Measurements from ENCODE around the gene OGFOD1.

OGFOD1 gene

DNA sequence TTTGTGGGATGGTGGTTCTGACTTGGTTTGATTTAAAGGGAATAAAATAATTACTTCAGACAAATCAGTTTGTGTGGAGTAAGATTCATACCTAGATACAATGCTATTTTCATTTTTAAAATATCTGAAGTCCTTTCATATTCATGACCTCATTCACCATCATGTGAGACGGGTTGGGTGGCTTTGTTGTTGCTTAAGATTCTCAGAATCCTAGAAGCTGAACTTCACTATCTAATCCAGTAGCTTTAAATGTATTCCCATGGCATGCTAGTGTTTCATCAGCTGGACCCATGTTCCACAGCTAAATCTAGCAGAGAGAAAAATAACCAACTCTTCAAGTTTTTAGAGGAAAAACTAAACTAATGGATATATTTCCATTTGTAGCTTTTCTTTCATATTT is 23.3 kb upstream of the OGFOD1 start:
- DNase-seq (ENCODE audit: low read depth): no peak

DNA sequence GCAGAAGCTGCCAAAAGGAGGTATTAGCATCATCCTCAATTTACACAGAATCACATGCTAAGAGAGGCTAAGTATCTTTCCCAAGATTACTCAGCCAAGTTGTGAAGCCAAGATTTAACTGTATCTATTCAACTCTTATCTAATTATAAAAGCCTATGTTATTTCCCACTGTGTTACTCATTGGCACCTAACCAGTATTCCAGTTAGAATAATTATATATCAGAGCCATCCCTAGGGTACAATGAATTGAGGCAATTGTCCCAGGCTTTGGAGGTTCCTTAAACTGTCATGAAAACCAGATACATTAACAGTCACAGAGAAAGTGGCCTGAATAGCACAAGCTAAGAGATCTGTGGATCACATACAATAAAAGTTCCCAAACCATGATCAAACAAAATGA is 15.1 kb upstream of the OGFOD1 start:
- DNase-seq (ENCODE audit: low read depth): no peak

DNA sequence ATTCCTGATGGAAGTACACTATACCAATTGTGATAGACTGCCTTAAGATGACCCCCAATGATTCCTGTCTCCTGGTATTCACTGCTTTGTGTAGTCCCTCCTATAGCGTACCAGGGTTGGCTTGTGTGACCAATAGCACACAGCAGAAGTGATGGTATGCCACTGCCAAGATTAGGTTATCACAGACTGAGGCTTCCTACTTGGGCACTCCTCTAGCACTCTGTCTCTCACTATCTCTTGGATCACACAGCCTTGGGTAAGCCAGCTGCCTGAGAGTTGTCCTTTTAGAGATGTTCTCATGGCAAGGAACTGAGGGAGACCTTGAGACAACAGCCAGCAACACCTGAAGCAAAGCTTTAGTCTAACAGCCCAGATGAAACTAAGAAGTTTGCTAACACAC is 13.3 kb upstream of the OGFOD1 start:
- DNase-seq (ENCODE audit: low read depth): no peak

DNA sequence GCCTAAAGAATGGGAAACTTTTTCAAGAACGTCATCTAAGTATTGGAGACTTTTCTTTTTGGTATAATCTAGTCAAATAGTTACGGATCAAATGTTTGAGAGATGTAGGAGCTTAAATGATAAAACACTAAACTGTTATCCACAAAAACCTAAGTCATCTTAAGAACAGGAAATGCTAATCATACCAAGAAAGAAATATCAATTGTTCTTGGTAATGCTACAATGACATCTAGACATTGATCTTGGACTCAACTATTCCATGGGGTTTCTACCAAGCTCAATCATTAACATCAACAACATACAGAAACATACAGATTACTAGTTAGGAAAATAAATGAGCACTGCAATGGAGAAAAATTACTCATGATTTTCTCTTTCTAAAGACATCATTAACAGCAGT is 4.1 kb upstream of the OGFOD1 start:
- DNase-seq (ENCODE audit: low read depth): no peak

DNA sequence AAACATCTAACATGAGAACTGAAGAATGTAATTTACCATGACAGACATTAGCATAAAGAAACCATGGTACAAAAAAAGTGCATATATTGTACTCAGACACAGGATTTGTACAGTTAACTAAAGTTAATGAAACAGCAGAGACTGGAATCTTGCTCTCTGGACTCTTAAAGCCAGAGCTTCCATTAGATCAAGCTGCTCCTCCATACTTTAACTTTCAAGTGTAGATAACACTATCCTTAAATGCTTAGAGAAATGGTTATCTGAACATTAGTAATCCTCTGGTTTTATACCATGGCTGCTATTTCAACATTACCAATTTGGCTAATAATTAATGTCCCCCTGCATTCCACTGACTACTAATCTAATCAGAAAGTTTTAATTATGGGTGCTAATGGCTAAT is 3.3 kb upstream of the OGFOD1 start:
- DNase-seq (ENCODE audit: low read depth): no peak

DNA sequence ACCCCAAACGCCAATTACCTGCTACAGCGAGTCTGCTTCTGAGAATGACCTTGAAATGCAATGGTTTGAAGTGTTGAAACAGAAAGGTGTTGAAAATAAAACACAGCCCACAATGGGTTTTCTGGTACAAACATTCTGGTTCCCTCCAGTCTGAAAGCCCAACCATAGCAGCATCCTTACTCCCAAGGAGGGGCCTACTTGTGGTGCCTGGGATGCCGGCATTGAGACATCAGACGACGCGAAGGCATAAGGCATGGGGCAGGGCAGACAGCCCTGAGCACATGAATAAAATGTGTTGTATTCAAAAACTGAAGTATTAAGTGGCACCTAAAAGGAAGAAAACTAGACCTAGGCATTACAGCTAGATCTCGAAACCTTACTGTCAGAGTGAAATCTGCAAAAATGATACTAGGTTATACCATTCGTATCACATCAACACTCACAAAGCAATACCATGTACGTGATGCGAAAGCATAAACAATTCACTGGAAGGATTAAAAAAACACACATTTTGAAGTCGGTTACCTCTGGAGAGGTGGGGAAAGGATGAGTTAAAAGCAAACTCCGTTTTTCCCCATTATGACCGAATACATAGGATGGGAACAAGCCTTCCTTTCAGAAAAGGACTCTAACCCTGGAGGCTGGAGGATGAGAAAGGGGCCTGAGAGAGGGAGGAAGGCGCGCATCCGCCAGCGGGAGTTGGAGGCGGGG is 924 bp upstream of the OGFOD1 start:
- no peak for DNase-seq (ENCODE audit: low read depth)

DNA sequence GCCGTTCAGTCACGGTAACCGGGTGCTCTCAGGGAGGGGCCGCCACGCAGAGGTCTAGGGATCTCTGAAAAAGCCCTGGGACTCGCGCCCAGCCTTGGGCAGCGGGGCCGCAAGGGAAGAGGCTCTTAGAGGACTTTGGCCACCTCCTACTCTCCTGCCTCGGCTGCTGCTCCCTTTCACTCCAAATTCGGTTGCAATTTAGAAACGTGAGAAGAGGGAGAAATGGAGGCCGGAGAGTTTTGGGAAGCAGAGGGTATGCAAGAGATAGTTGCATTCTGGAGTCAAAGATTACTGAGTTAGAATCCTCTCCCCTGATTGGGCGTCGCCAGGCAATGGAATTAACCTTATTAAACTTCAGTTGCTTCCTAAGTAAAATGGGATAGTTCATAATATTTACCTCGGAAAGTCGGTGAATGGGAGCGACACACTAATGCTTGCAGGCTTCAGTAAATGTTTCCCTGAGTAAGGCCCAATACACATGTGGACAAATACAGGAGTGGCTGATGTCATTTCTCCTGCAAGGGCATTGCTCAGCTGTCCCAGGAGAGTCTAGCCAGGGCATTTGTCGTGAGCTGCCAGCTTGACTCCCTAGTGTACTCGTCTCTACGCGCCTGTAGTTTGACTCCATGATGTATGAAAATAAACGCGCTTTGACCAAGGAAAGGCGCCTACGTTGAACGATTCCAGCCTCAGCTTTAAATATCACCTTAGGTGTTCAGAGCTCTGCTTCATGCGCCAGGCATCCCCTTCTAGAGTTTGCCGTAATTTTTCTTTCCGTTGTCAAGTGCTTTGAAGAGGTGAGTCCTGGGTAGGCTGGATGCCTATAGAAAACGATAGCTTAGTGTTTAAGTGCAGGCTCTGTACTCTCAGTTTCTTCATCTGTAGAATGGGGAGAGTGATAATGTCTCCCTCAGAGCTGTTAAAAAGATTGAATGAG is 667 bp downstream of the OGFOD1 start:
- no peak for DNase-seq (ENCODE audit: low read depth)

DNA sequence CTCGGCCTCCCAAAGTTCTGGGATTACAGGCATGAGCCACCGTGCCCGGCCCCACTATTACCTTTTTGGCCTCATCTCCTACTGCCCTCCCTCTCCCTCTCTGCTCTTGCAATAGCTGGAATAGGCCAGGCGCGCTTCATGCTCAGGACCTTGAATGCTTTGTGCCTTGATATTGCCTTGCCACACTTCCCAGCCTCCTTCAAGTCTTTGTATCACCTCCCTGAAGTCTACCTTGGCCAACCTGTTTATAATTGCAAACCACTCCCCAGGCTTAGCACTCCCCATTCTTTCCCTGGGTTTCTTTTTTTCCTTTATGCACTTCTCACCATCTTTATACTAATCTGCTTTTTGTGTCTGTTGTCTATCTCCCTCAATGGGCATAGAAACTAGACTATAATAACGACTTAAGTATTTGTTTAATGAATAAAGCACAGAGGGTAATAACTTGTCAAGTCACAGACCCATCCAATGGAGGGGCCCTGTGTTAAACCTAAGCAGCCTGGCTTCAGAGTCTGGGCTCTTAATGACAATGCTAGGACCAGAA is 6.6 kb downstream of the OGFOD1 start:
- DNase-seq (ENCODE audit: low read depth): no peak

DNA sequence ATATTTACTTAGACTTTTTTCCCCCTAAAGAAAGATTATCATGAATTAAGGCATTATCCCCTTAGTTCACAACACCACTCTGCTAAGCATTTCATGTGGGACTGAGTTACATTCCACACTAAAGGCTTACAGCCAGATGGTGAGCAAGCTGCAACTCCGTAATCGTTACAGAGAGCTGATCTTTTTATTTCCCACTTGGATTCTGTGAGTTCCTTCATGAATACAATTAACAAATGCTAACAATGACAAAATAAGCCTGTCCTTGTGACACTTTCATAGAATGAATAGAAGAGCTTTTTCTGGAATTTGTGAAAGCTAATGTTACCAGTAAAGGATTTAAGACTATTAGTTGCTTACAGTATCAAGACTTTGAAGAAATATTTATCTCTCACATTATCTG is 8.7 kb downstream of the OGFOD1 start:
- DNase-seq (ENCODE audit: low read depth): no peak

DNA sequence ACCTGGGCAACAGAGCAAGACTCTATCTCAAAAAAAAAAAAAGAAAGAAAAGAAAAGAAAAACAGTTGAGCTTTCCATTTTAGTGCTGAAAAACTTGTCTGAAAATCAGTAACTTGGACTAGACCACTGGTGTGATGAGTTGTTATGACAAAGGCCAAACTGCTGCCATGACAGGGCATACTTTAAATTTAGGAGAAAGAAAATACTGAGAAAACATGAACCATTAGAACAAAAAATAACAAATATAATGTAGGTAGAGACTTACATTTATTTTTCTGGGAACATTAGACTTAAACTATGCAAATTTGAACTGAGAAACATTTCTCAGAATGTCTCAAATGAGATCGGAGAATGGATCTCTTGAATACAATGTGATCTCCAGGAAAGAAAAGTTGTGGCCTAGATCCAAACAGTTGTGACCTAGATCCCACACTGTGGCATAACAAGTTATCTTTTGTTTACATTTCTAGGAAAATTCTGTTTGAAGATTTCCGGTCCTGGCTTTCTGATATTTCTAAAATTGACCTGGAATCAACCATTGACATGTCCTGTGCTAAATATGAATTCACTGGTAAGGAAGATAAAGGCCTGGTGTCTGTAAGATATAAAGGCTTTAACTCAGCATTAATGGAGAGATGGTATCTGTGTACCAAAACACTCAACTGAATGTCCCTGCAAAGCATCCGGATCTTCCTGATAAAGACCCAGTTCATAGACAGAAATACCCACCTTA is 10.9 kb downstream of the OGFOD1 start:
- no peak for DNase-seq (ENCODE audit: low read depth)

DNA sequence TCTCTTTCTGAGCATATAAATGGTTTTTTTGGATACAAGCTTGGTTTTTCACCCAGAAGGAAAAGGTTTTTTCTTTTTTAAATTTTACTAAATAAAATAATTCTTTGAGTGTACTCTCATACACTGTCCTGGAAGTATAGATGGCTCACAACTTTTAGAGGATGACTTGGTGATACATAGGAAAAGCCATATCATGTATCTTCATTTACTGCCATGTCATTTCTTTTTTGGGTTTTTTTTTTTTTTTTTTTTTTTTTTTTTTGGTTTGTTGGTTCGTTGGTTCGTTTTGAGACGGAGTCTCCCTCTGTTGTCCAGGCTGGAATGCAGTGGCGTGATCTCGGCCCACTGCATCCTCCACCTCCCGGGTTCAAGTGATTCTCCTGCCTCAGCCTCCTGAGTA is 11.8 kb downstream of the OGFOD1 start:
- no peak for DNase-seq (ENCODE audit: low read depth)

DNA sequence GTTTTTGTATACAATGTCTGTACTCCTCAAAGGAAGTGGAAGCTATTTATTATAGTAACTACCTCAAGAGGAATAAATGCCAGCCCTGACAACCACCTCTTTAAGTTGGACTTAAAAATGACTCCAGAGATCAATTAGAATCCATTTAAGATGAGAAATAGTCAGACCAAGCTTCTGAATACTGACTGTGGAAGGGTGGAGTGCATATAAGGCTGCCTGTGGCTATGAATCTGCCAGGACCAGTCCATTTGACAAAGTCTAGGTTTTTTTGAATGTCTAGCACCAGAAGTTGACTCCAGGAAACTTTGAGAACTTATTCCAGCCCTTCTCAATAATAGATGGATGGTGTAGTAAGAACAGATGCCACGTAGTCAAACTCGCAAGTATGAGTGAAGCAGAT is 15.0 kb downstream of the OGFOD1 start:
- no peak for DNase-seq (ENCODE audit: low read depth)

DNA sequence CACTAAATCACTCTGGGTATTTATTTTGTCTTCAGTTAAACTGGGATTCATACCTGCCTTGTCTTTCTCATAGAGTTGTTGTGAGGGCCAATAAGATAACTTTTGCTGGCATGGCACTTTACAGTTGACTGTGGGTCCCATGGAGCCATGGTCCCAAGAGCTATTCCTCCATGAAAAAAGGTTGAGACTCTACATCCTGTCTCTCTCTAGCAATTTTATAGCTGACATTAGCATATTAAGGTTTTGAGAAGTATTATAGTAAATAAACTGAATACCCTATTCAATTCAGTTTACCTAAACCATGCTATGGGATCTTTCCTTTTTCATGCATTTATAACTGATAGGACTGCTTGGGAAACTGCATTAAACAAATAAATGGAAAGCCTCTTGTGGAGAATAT is 17.4 kb downstream of the OGFOD1 start:
- no peak for DNase-seq (ENCODE audit: low read depth)

DNA sequence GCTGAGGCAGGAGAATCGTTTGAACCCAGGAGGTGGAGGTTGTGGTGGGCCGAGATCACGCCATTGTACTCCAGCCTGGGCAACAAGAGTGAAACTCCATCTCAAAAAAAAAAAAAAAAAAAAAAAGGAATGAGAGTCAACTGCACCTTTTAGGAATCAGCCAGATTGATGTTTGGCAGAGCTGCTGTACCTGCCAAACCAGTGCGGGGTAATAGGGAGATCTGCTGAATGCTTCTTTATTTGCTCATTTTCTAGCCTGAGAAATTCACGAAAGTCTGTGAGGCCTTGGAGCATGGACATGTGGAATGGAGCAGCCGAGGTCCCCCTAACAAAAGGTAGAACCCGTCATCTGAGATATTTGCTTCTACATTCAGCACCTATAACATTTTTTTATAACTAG is 18.4 kb downstream of the OGFOD1 start:
- DNase-seq (ENCODE audit: low read depth): no peak

DNA sequence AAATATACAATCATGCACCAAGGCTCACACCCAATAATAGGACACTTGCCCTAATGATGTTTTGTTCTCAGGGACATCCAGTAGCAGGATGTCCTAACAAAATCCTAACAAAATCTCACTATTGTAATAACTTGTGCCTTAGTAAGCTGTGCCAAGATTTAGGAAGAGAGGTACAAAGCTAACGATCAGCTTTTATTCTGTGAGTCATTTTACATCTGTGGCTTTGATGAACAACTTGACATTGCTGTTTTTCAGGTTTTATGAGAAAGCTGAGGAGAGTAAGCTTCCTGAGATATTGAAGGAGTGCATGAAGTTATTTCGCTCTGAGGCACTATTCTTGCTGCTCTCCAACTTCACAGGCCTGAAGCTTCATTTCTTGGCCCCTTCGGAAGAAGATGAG is 18.9 kb downstream of the OGFOD1 start:
- DNase-seq (ENCODE audit: low read depth): no peak

DNA sequence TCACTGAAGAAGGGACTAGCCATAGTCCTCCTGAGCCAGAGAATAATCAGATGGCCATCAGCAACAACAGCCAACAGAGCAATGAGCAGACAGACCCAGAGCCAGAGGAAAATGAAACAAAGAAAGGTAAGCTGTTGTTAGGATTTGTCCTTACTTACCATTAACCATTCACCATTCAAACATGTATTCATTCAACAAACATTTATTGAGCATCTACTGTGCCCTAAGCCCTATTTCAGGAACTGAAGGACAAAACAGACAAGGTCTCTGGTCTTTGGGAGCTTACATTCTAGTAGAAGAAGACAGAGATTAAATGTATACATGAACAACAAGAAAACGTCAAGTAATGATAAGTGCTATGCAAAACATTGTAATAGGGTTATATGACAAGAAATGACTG is 19.3 kb downstream of the OGFOD1 start:
- DNase-seq (ENCODE audit: low read depth): no peak

DNA sequence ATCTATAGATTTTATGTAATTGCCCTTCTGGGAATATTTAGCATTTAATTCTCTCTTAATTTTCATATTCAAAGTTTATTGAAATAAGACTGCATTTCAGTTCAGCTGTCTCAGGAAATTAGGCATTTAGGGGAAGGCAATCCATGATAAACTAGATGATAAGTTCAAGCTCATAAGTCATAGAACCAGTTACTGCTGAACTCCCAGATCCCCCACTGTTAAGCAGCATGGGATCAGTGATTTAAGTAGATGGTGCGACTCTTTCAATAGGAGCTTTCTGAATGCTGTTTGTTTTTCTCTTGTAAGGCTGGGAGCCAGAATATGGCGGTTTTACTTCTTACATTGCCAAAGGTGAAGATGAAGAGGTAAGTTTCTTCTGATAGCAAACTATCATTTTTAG is 23.8 kb downstream of the OGFOD1 start:
- DNase-seq (ENCODE audit: low read depth): no peak

DNA sequence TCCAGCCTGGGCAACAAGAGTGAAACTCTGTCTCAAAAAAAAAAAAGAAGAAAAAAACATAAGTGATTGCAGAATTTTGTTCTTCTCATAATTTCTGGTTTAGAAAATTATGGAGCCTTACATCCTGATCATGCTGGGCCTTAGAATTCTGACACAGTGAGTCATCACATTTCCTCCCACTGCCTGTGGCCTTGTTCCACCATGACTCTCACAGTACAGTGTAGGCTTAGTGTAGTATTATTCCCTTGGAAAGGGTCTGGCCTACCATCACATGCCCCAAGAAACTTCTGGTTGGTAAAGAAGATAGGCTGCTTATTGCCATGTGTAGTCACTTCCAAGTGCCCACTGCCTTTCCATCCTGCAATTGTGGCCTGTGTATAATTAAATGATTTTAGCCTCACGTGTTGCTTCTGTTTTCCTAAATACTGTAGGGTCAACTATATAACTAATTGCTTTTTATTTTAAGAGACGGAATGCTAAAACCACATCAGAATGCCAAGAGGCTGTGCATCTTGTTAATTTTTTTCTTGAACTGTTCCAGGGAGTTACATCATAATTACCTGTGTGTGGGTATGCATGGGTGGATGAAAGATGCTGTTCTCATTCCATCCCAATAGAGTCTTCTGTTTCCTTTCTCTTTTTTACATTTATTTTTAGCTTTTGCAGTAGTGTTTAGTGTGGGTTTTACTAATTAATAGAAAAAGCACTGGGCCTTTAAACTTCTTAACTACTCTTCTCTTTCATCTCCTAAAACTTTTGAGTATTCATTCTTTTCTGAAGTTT is 25.9 kb downstream of the OGFOD1 start:
- peak; percentile 79 for DNase-seq (ENCODE audit: low read depth)

DNA sequence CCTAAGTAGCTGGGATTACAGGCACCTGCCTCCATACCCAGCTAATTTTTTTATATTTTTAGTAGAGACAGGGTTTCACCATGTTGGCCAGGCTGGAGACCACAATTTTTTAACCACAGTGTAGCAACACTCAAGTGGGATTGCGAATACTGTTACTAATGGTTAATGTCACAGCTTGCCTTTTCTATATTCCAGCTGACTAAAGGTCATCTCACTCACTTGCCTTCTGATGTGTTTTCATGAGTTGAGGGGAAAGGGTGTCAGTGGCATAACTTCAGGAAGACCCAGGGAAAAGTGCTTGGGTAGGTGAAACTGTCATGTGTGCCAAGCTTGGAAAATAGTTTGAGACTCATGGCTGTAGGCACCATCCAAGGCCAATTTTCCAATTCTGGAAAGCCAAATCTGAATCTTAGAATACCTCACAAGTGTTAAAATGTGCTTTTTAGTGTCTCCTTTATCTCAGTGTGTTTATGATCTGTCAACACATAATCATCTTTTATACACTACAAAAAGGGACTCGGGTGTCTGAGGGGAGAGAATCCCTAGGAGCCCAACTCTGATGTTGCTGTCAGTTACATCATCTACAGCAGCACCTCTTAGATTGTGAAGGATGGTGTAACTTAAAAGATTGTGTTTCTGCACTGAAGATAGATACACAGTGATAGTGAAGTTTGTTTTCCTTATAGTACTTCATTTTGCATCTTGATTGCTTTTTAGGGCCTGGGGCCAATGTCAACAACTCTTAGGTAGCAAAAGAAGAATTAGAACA is 27.1 kb downstream of the OGFOD1 start:
- no peak for DNase-seq (ENCODE audit: low read depth)

DNA sequence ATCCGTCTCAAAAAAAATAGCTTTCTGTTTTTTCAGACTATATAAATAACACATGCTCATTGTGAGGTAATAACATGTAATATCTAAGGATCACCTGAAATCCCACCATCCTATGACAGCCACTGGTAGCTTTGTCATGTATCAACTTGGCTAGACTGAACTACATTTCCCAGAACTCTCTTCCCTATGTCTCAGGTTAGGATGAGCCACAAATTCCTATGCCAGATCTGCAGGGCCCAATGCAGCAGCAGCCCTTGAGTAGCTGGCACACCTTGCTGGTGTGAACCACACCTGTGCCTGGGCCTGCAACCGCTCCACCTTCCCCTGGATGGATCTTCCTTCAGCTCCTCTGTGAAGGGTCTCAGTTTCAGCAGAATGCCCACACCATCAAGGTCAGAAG is 28.1 kb downstream of the OGFOD1 start:
- DNase-seq (ENCODE audit: low read depth): no peak
